Measurements from ENCODE around the gene TRIM33. TPM values are rescaled to one million over a fixed set of nuclear protein-coding genes. Genes with fewer than 3 reads are reported as not detected.
"Not testable (repeated sequence)": the region's sequence is repeated elsewhere in the genome, so short reads cannot be mapped to it uniquely, and the experiment has no call there.

The TRIM33 gene
- total RNA-seq, 1 experiment from 2014 or later: 41.2 TPM

GRCh38 chr1:114446198-114446597, 64.8 kb downstream of the TRIM33 start:
- H3K4me3 ChIP-seq (replicated peaks in 1 of 2; ENCODE audit: low read depth in 1 of 2, low read length in 2 of 2): no peak overlapping the region
- H2AFZ ChIP-seq (ENCODE audit: low read depth, low read length, poor library complexity, severe bottlenecking): no peak overlapping the region
- no peak overlapping the region for H3K4me2 ChIP-seq (ENCODE audit: low read length)
- intact Hi-C loops (cut with micrococcal nuclease): no loop called here
- POLR2A ChIA-PET: no interaction called here
- BruUV-seq (replicated peaks): no TSS peak
- RAD21 ChIA-PET (ENCODE audit: low non-redundant PET in 1 of 2, low total read pairs in 2 of 2, uncharacterized antibody in 2 of 2, unreplicated experiment in 2 of 2): no interaction called here
- H3K9me2 ChIP-seq (ENCODE audit: insufficient read depth): no peaks in the 10 kb centered on the region
- H3K36me3 ChIP-seq (ENCODE audit: control insufficient read depth in 1 of 2, insufficient read depth in 2 of 2, low read length in 2 of 2): peaks cover 2 to 6% of the 10 kb centered on the region in 2 experiments; a peak in 2 of 4 replicates
- no peaks in the 10 kb centered on the region for H3K9me3 ChIP-seq (ENCODE audit: control insufficient read depth in 1 of 2, insufficient read depth in 1 of 2, low read depth in 1 of 2, low read length in 2 of 2)
- no peaks in the 10 kb centered on the region for H3K4me1 ChIP-seq (ENCODE audit: control insufficient read depth in 1 of 2, insufficient read depth in 2 of 2, low read length in 2 of 2)
- H3K27ac ChIP-seq (ENCODE audit: low read depth, low read length): no peak overlapping the region
- ATAC-seq (no peak), DNase-seq (ENCODE audit: low read depth, low spot score) (no peak)
- TF ChIP-seq FOSL1 (IDR thresholded peaks at IDR 0.05; ENCODE audit: low read depth) (no peak), SP1 (IDR thresholded peaks at IDR 0.05; ENCODE audit: low read depth) (no peak), RAD21 (IDR thresholded peaks at IDR 0.05; ENCODE audit: low read depth) (no peak), JUND (IDR thresholded peaks at IDR 0.05) (no peak), SRF (IDR thresholded peaks at IDR 0.05; ENCODE audit: low read depth) (no peak), TCF7L2 (IDR thresholded peaks at IDR 0.05; ENCODE audit: borderline replicate concordance, extremely low read depth, insufficient read depth, insufficient read length) (no peak), POLR2A (IDR thresholded peaks at IDR 0.05; ENCODE audit: borderline replicate concordance, extremely low read depth, insufficient read depth, insufficient read length) (no peak), CTCF (IDR thresholded peaks at IDR 0.05 in 2 of 3, conservative IDR thresholded peaks at IDR 0.05 in 1 of 3; ENCODE audit: borderline replicate concordance in 1 of 3, insufficient read depth in 1 of 3, low read depth in 2 of 3, low read length in 2 of 3) (no peak), EZH2phosphoT487 (IDR thresholded peaks at IDR 0.05; ENCODE audit: borderline replicate concordance) (no peak), EZH2 (IDR thresholded peaks at IDR 0.05) (no peak)
- CTCF ChIA-PET: no interaction called here
- no peak overlapping the region for H3K9ac ChIP-seq (ENCODE audit: low read length)
- H4K20me1 ChIP-seq (ENCODE audit: insufficient read depth): 0 out of 2 replicates have a peak, but pooled peaks cover 4% of the 10 kb centered on the region
- peaks cover 21% of the 10 kb centered on the region; the same call in 1 of the 2 replicates for H3K79me2 ChIP-seq (ENCODE audit: insufficient read depth, low read length)
- no peaks in the 10 kb centered on the region for H3K27me3 ChIP-seq (ENCODE audit: insufficient read depth, low read length)

- H3K4me2 ChIP-seq (ENCODE audit: low read length); DNase-seq (ENCODE audit: low read depth, low spot score); CTCF ChIA-PET; H2AFZ ChIP-seq (ENCODE audit: low read depth, low read length, poor library complexity, severe bottlenecking); H3K27ac ChIP-seq (ENCODE audit: low read depth, low read length); H3K27me3 ChIP-seq (ENCODE audit: insufficient read depth, low read length); intact Hi-C loops (cut with micrococcal nuclease); BruUV-seq (replicated peaks); POLR2A ChIA-PET; H3K9ac ChIP-seq (ENCODE audit: low read length); H3K4me3 ChIP-seq (replicated peaks in 1 of 2; ENCODE audit: low read depth in 1 of 2, low read length in 2 of 2); H3K9me2 ChIP-seq (ENCODE audit: insufficient read depth); H3K36me3 ChIP-seq (ENCODE audit: control insufficient read depth in 1 of 2, insufficient read depth in 2 of 2, low read length in 2 of 2); ATAC-seq; H3K9me3 ChIP-seq (ENCODE audit: control insufficient read depth in 1 of 2, insufficient read depth in 1 of 2, low read depth in 1 of 2, low read length in 2 of 2); H4K20me1 ChIP-seq (ENCODE audit: insufficient read depth); H3K4me1 ChIP-seq (ENCODE audit: control insufficient read depth in 1 of 2, insufficient read depth in 2 of 2, low read length in 2 of 2); RAD21 ChIA-PET (ENCODE audit: low non-redundant PET in 1 of 2, low total read pairs in 2 of 2, uncharacterized antibody in 2 of 2, unreplicated experiment in 2 of 2): not testable (repeated sequence)
- H3K79me2 ChIP-seq (ENCODE audit: insufficient read depth, low read length): peaks cover 25% of the 10 kb centered on the region
Measured at GRCh38 chr1:114443226-114443625, 67.8 kb downstream of the TRIM33 start.
